Duodenal mucosa (tissue), 2 donors: ENCODE data around the gene UBALD2.
"Not testable (repeated sequence)": the region's sequence is repeated elsewhere in the genome, so short reads cannot be mapped to it uniquely, and the experiment has no call there.

Experiments used
- H3K27ac ChIP-seq: one replicate; pipeline ENCODE4 v1.7.0; 2013; ENCODE audit warnings: low read depth, low read length
- H3K27me3 ChIP-seq, 2 donors: one replicate each; pipeline ENCODE4 v1.7.0; 2013; ENCODE audit warnings: low read length in 2 of 2, control low read depth in 1 of 2; ENCODE audit not compliant: insufficient read depth in 2 of 2, control insufficient read depth in 1 of 2
- H3K36me3 ChIP-seq, 2 donors: one replicate each; pipeline ENCODE4 v1.7.0; 2013; ENCODE audit warnings: low read length in 2 of 2, control low read depth in 1 of 2; ENCODE audit not compliant: insufficient read depth in 2 of 2, control insufficient read depth in 1 of 2
- H3K4me1 ChIP-seq, 2 donors: one replicate each; pipeline ENCODE4 v1.7.0; 2013; ENCODE audit warnings: low read length in 2 of 2, control low read depth in 1 of 2; ENCODE audit not compliant: insufficient read depth in 2 of 2, control insufficient read depth in 1 of 2
- H3K4me3 ChIP-seq, 2 donors: one replicate each; pipeline ENCODE4 v1.7.0; 2013; ENCODE audit warnings: low read length in 2 of 2, low read depth in 1 of 2
- H3K9ac ChIP-seq, 2 donors: one replicate each; pipeline ENCODE4 v1.7.0; 2013; ENCODE audit warnings: low read length in 2 of 2, low read depth in 1 of 2
- H3K9me3 ChIP-seq, 2 donors: one replicate each; pipeline ENCODE4 v1.7.0; 2013; ENCODE audit warnings: low read length in 2 of 2, control low read depth in 1 of 2; ENCODE audit not compliant: control insufficient read depth in 1 of 2

UBALD2 gene

DNA sequence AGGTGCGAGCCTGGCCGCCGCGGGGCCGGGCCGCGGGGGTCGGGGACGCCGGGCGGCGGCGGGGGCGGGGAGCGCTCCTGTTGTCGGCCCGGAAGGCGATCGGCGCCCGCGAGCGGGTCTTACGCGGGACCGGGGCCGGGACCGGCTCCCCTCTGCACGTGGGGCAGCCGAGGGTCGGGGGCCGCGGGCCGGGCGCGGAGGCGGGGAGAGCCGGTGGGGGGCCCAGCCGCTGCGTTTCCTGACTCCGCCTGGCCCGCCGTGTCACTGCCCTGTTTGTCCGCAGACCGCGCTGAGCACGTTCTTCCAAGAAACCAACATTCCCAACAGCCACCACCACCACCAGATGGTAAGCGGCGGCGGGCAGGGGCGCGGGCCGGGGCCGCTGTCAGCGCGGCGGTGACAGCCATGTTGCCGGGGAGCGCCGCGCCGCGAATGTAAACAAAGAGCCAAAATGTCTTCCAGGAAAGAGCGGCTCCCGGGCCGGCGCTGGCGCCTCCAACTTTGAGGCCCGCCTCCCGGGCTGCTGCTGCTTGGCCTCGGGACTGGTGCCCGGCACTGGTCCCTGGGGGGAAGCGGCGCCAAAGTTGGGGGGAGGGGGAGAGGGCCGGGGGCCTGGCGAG, 586 bp downstream of the UBALD2 start:
- H3K36me3 ChIP-seq: peaks cover 11 to 21% of the 10 kb centered on the region in 2 donors
- no peaks in the 10 kb centered on the region for H3K27me3 ChIP-seq
- H3K4me1 ChIP-seq: peaks cover 63 to 77% of the 10 kb centered on the region in 2 donors
- H3K9ac ChIP-seq: peak overlapping the region; percentile 91 to 93
- no peaks in the 10 kb centered on the region for H3K9me3 ChIP-seq
- H3K4me3 ChIP-seq: peak overlapping the region; percentile 87 to 92
- H3K27ac ChIP-seq: peak overlapping the region; percentile 86

DNA sequence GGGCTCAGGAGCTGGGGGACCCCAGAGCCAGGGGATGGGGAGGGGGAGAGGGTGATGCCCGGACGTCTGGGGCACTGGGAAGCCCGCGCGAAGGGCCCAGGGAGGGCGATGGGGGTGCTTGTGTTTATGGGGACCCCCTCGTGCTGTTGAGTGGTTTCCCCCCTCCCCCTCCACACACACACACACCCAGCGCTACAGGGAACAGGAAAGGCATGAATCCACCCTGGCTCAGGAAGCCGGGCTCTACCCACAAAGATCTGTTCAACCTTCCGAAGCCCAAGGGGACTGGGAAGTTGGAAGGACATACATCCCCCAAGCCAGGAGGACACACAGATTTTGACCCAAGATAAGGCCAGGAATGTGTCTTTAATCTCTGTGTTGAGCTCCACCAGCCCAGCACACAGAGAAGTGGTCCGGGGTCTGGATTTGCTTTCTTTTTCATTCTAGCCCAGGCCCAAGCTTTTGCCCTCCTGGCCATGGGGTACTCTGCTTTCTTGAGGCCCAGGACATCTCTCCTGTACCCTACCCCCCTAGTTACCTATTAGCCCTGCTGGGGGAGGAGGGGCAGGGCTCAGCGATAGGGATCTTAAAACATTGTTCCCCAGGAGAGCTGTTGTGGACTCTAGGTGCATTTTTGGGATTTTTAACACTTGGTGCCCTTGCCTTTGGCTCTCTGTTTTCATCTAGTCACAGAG, 1.2 kb downstream of the UBALD2 start:
- H3K27me3 ChIP-seq: no peaks in the 10 kb centered on the region
- H3K4me1 ChIP-seq: peaks cover 66 to 81% of the 10 kb centered on the region in 2 donors
- H3K36me3 ChIP-seq: peaks cover 13 to 24% of the 10 kb centered on the region in 2 donors
- H3K9me3 ChIP-seq: no peaks in the 10 kb centered on the region
- peak overlapping the region; percentile 91 to 93 for H3K9ac ChIP-seq
- peak overlapping the region; percentile 87 to 92 for H3K4me3 ChIP-seq
- peak overlapping the region; percentile 86 for H3K27ac ChIP-seq

DNA sequence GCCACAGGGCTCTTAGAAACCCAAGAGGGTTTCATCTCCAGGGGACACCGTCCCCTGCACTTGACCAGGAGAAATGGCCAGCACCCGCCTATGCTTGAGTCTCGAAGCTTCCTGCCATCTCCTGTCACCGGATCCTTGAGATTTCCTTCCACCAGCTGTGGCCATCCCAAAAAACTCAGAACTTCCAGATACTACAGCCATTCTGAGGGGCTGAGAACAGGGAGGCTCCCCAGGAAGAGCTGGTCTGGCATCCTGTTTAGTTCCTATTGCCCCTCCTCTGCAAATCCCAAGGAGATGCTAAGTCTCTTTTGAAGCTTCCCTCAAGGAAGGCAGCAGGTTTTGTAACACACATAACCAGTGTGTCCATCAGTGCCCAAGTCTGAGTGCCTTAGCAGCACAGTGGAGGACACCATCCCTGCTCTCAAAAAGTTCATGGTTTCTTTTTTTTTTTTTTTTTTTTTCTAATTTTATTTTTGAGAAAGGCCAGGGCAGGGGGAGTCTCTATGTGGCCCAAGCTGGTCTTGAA, 2.0 kb downstream of the UBALD2 start:
- H3K27me3 ChIP-seq: no peaks in the 10 kb centered on the region
- H3K9ac ChIP-seq: peak overlapping the region; percentile 91 to 93
- peaks cover 65 to 81% of the 10 kb centered on the region in 2 donors for H3K4me1 ChIP-seq
- H3K9me3 ChIP-seq: no peaks in the 10 kb centered on the region
- H3K36me3 ChIP-seq: peaks cover 13 to 24% of the 10 kb centered on the region in 2 donors
- peak overlapping the region; percentile 87 to 92 for H3K4me3 ChIP-seq
- peak overlapping the region; percentile 48 for H3K27ac ChIP-seq

DNA sequence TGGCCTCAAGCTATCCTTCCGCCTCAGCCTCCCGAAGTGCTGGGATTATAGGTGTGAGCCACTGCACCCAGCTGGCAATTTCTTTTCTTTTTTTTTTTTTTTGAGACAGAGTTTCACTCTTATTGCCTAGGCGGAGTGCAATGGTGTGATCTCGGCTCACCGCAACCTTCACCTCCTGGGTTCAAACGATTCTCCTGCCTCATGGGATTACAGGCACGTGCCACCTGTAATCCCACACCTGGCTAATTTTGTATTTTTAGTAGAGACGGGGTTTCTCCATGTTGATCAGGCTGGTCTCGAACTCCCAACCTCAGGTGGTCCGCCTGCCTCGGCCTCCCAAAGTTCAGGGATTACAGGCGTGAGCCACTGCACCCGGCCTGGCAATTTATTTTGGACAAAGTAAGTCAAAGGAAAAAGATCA, 2.4 kb downstream of the UBALD2 start:
- peak overlapping the region; percentile 37 to 60 for H3K4me3 ChIP-seq
- peak overlapping the region; percentile 67 to 76 for H3K9ac ChIP-seq
- peak overlapping the region; percentile 54 for H3K27ac ChIP-seq
- H3K4me1 ChIP-seq: peaks cover 67 to 81% of the 10 kb centered on the region in 2 donors
- H3K27me3 ChIP-seq, H3K9me3 ChIP-seq: not testable (repeated sequence)
- H3K36me3 ChIP-seq: peaks cover 13 to 24% of the 10 kb centered on the region in 2 donors

DNA sequence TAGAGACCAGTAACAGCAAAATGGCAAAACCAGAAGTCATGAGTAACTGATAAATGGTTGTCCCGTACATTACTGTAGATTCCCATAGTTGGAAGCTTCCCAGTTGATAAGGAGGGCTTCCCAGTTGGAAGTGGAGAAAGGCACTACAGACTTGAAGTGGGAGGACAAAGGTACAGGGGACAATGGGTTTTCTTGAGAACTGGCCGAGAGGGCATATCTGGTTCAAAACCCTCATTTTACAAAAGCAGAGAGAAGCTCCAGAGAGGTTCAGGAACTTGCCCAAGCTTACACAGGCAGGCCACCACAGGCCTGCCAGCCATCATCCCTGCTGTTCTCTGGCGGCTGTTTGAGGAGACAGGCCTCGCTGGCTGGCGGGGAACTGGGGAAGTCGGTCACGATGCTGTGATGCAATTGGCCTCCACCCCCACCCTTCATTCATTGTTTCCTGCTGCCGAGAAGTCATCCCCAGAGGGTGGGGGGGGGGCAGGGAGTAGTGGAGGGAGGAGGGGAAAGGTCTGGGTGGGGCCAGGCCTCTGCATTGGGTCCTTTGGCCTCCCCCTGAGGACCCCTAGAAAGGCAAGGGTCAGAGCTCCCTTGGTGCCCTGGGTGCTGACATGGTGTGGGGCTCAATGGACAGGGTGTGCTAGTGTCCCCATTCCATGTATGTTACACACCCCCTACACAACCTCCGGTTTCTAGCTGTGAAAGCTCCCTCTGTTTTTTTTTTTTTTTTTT, 3.0 kb downstream of the UBALD2 start:
- H3K4me3 ChIP-seq: peak overlapping the region; percentile 37 to 60

DNA sequence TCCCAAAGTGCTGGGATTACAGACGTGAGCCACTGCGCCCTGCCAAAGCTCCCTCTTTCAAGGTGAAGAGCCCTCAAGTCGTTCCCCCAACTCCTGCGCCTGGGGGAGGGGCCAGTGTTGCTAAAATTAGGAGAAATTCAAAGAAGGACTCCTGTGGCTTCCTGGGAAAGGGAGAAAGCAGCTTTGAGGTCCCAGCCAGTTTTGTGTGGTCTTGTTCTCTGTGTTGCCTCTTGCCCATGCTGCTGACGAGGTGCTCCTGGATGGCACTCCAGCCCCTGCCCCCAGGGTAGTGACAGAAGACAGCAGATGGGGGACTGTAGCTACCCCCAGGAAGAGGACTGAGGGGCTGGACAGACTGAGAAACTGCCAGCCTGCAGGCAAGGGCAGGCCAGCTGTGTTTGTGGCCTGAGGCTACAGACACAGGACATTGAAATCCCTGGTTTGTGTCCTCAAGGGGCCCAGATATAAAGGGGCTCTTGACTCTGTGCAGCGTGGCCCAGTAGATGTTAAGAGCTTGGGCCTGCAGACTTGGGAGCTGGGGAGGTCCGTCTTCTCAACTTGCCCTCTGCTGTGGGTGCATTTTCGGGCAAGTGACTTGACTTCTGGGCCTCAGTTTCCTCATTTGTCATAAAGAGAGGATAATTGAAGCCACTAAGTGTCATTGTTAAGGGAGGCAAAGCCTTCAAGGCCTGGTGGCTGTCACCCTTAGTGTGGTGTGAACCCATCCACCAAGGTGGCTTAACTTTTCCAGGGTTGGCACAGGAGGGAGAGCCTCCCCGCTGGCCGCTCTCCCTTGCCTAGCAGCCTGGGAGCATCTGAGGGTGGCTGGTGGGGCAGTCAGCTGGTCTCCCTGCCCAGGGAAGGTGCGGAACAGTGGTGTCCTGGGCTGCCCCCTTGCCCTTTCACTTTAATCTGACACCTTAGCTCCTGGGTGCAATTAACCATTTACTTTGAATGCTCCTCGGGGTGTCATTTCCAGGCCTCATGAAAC, 4.1 kb downstream of the UBALD2 start:
- peak overlapping the region in 1 of 2 donors; percentile 42 for H3K9ac ChIP-seq

More for the DNA sequence above, 3.0 kb downstream of the UBALD2 start:
- Histone ChIP-seq H3K9me3 (no peaks in the 10 kb centered on the region), H3K36me3 (peaks cover 13 to 24% of the 10 kb centered on the region in 2 donors), H3K9ac (peak overlapping the region; percentile 67 to 76), H3K4me1 (peaks cover 70 to 78% of the 10 kb centered on the region in 2 donors), H3K27ac (peak overlapping the region; percentile 54), H3K27me3 (no peaks in the 10 kb centered on the region)

DNA sequence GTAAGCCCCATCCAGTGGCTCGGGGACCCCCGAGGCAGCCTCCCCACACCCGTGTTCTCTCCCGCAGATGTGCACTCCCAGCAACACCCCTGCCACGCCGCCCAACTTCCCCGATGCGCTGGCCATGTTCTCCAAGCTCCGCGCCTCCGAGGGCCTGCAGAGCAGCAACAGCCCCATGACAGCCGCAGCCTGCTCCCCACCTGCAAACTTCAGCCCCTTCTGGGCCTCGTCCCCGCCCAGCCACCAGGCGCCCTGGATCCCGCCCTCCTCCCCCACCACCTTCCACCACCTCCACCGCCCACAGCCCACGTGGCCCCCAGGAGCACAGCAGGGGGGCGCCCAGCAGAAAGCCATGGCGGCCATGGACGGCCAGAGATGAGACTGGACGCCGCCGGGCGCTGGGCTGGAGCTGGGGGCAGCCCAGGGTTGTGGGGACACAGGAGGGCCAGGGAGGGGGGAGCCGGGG, 5.0 kb downstream of the UBALD2 start:
- Histone ChIP-seq H3K27ac (no peak overlapping the region), H3K4me3 (peak overlapping the region in 1 of 2 donors; percentile 51), H3K9me3 (no peaks in the 10 kb centered on the region), H3K36me3 (peaks cover 13 to 24% of the 10 kb centered on the region in 2 donors), H3K27me3 (no peaks in the 10 kb centered on the region), H3K9ac (no peak overlapping the region), H3K4me1 (peaks cover 56 to 62% of the 10 kb centered on the region in 2 donors)

More for the DNA sequence above, 4.1 kb downstream of the UBALD2 start:
- H3K36me3 ChIP-seq: peaks cover 13 to 24% of the 10 kb centered on the region in 2 donors
- no peak overlapping the region for H3K27ac ChIP-seq
- H3K4me1 ChIP-seq: peaks cover 59 to 67% of the 10 kb centered on the region in 2 donors
- H3K27me3 ChIP-seq: no peaks in the 10 kb centered on the region
- H3K4me3 ChIP-seq: peak overlapping the region; percentile 13 to 51
- H3K9me3 ChIP-seq: no peaks in the 10 kb centered on the region

DNA sequence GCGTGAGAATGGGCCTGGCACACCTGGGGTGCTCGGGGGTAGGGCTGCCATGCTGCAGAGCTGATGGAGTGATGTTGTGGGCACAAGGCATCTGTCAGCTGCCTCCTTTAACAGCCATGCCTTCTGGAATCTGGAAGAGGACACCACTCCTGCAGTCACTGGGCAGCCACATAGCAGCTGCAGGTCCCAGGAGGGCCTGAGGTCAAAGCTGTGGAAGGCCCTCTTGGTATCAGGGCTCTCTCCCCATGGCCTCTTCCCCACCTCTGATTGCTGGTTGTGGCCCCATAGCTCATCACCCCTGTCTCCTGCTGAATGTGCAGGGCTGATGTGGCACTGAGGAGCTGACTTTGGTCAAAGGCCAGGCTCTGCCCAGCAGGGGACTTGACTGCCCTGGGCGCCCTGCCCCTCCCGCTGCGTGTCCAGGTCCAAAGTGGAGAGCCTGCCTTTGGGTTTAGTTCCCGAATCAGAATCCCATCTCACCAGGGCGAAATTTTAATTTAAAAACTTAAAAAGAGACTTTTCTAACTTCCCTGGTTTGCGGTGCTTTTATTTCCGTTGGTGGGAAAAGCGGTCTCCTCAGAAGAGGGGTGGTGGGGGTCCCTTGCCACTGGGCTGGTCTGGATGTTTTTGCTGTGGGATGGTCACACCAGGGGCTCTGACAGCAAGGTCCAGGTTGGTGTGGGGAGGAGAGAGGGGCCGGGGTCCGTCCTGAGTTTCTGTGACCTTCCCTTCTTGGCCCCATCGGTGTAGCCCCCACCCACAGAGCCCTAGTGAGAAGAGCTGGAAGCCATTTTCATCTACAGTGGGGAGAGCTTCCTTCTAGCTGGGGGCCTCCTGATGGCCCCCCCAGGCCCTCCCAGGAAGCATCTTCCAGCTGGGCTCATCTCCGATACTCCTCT, 5.9 kb downstream of the UBALD2 start:
- H3K36me3 ChIP-seq: peaks cover 13 to 24% of the 10 kb centered on the region in 2 donors
- peak overlapping the region; percentile 80 to 85 for H3K9ac ChIP-seq
- peak overlapping the region; percentile 72 to 75 for H3K4me3 ChIP-seq
- no peaks in the 10 kb centered on the region for H3K9me3 ChIP-seq
- no peaks in the 10 kb centered on the region for H3K27me3 ChIP-seq
- peaks cover 56 to 62% of the 10 kb centered on the region in 2 donors for H3K4me1 ChIP-seq
- peak overlapping the region; percentile 80 for H3K27ac ChIP-seq
